GM12891 (cell line): ENCODE results near the gene RPS13.

ENCODE experiments used
- DNase-seq: peaks from one replicate; pipeline ENCODE4 v3.0.0; 2011; ENCODE audit warnings: low spot score; ENCODE audit not compliant: insufficient read length
- FAIRE-seq: peaks from 2 replicates; lab custom pipeline; 2011; peaks lifted over from hg19 to GRCh38; lab: Jason Lieb, UNC
- PAX5 ChIP-seq: IDR thresholded peaks from 2 replicates; pipeline ENCODE4 v1.6.1; 2011; ENCODE audit warnings: low read length, moderate library complexity, mild to moderate bottlenecking; ENCODE audit not compliant: insufficient read depth, severe bottlenecking
- POLR2A ChIP-seq: IDR thresholded peaks from 2 replicates; pipeline ENCODE4 v1.6.1; 2011; ENCODE audit warnings: low read depth, low read length, control low read depth
- POLR2AphosphoS5 ChIP-seq: IDR thresholded peaks from 2 replicates; pipeline ENCODE4 v1.6.1; 2011; ENCODE audit warnings: low read depth, low read length, control low read depth
- POU2F2 ChIP-seq: IDR thresholded peaks from 2 replicates; pipeline ENCODE4 v1.6.1; 2011; ENCODE audit warnings: low read depth, mild to moderate bottlenecking, control low read depth, low read length, moderate library complexity
- SPI1 ChIP-seq: IDR thresholded peaks from 2 replicates; pipeline ENCODE4 v1.6.1; 2011; ENCODE audit warnings: low read depth, low read length, control low read depth
- TAF1 ChIP-seq: IDR thresholded peaks from 2 replicates; pipeline ENCODE4 v1.6.1; 2011; ENCODE audit warnings: low read depth, low read length, control low read depth

RPS13 gene

GRCh38 chr11:17026487-17027082, 50.9 kb downstream of the RPS13 start:
- TF ChIP-seq PAX5 (no peak), POU2F2 (no peak), POLR2A (no peak), TAF1 (no peak), POLR2AphosphoS5 (no peak), SPI1 (no peak)
- FAIRE-seq (no peak), DNase-seq (no peak)

GRCh38 chr11:17024924-17025323, 52.5 kb downstream of the RPS13 start:
- TF ChIP-seq POLR2A (no peak), POLR2AphosphoS5 (no peak), SPI1 (no peak), TAF1 (no peak)
- no peak for FAIRE-seq
- no peak for DNase-seq
